SK-N-MC (cell line): Measurements from ENCODE around the gene PTPN22.

Experiments
- EZH2 ChIP-seq: fragments of 200-600 bp; sonication (generic); IDR thresholded peaks from one replicate; pipeline ENCODE4 v1.6.1; 2017; ENCODE audit warnings: antibody characterized with exemption
- FOXP2 ChIP-seq: optimal IDR thresholded peaks from 2 replicates; pipeline ENCODE3; 2011; ENCODE audit warnings: mild to moderate bottlenecking, moderate library complexity; ENCODE audit not compliant: insufficient read depth; ENCODE audit errors: extremely low read length, control extremely low read depth
- POLR2AphosphoS5 ChIP-seq: IDR thresholded peaks from 2 replicates; pipeline ENCODE4 v1.6.1; 2012; ENCODE audit warnings: mild to moderate bottlenecking, low read depth, low read length, borderline replicate concordance

DNA sequence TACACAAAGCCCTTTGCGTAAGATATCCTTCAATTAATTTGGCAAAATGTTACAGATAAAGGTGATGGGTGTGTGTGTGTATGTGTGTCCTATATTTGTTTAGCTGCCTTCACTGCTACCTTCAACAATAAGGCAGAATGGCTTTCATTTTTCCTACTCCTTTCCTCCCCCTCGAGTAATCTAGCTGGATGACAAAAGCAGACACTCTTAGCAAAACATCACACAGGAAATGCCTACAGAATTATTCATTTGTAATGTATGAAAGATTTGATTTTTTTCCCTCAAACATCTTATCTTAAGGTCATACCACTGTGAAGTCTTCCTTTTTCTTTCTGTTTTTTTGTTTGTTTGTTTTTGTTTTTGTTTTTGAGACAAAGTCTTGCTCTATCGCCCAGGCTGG is 10.6 kb downstream of the PTPN22 start:
- TF ChIP-seq EZH2, result no peak
- no peak for TF ChIP-seq POLR2AphosphoS5
- TF ChIP-seq FOXP2, result no peak
